Glutamatergic neuron (in vitro differentiated cells): ENCODE measurements around the gene CASKIN2. TPM values are rescaled to one million over a fixed set of nuclear protein-coding genes. Genes with fewer than 3 reads are reported as not detected.
"Not testable (repeated sequence)": the region's sequence is repeated elsewhere in the genome, so short reads cannot be mapped to it uniquely, and the experiment has no call there.

Experiments
- DNase-seq: peaks from one replicate; pipeline ENCODE4 v3.0.0; 2022
- H3K27ac Mint-ChIP-seq: one replicate; pipeline ENCODE4 v1.8.0; 2020; ENCODE audit warnings: mild to moderate bottlenecking, mixed read lengths, inconsistent platforms; ENCODE audit not compliant: unreplicated experiment
- H3K27me3 Mint-ChIP-seq: one replicate; pipeline ENCODE4 v1.8.0; 2020; ENCODE audit warnings: mild to moderate bottlenecking, moderate library complexity, mixed read lengths, inconsistent platforms; ENCODE audit not compliant: unreplicated experiment
- H3K36me3 Mint-ChIP-seq: one replicate; pipeline ENCODE4 v1.8.0; 2020; ENCODE audit warnings: mild to moderate bottlenecking, mixed read lengths, inconsistent platforms; ENCODE audit not compliant: unreplicated experiment
- H3K4me1 Mint-ChIP-seq: one replicate; pipeline ENCODE4 v1.8.0; 2020; ENCODE audit warnings: mild to moderate bottlenecking, low read depth, mixed read lengths, inconsistent platforms; ENCODE audit not compliant: unreplicated experiment
- H3K4me3 Mint-ChIP-seq: one replicate; pipeline ENCODE4 v1.8.0; 2020; ENCODE audit warnings: mild to moderate bottlenecking, mixed read lengths, inconsistent platforms; ENCODE audit not compliant: unreplicated experiment
- H3K9me3 Mint-ChIP-seq: one replicate; pipeline ENCODE4 v1.8.0; 2020; ENCODE audit warnings: mild to moderate bottlenecking, moderate library complexity, mixed read lengths, inconsistent platforms; ENCODE audit not compliant: unreplicated experiment
- total RNA-seq: library from RNA; stranded (reverse); fragmentation: NEBNext Ultra II Directional; extraction: Animal tissue kit (Norgen Biotek cat#: 25700); gene quantifications from one replicate; pipeline ENCODE4 v1.2.1, GENCODE V29; 2021; ENCODE audit not compliant: unreplicated experiment
- TF ChIP-seq, protein P1 (sequence below): fragments of 200-600 bp; sonication (generic); IDR thresholded peaks from one replicate; pipeline ENCODE4 v1.5.0; 2021; ENCODE audit not compliant: partially characterized antibody, unreplicated experiment

CASKIN2 gene
- total RNA-seq, 1 donor from 2014 or later: 22.1 TPM

DNA sequence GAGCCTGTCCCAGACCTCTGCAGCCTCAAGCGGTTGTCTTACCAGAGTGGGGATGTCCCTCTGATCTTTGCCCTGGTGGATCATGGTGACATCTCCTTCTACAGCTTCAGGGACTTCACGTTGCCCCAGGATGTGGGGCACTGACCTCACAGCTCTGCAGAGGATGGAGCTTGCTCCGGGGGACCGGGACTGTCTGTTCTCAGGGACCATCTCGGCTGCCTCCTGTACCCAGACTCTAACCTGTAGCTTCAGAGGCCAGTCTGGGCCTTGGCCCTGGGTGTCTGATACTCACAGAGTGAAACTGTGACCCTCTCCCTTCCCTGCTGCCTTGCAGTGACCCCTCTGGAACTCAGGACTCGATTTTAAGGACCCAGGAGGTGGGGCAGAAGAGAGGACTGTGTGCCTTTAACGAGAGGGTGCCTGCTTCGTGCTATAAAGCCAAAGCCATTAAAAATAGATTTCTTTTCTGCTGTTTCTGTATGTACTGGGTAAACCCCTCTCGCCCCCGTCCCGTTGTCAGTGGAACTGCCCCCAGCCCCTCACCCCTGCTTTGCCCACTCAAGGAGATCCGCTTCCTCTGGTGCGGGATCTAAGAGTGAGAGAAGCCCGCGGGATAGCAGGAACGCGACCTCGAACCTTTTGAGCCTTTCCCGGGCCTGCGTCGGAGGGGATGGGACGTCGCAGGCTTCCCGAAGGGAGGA, 9.1 kb upstream of the CASKIN2 start:
- no peaks in the 10 kb centered on the region for H3K4me1 Mint-ChIP-seq
- no peaks in the 10 kb centered on the region for H3K9me3 Mint-ChIP-seq
- H3K27me3 Mint-ChIP-seq: peaks cover 3% of the 10 kb centered on the region
- H3K4me3 Mint-ChIP-seq: no peak overlapping the region
- no peaks in the 10 kb centered on the region for H3K36me3 Mint-ChIP-seq
- no peak for DNase-seq
- no peak overlapping the region for H3K27ac Mint-ChIP-seq
- TF ChIP-seq, protein P1, sequence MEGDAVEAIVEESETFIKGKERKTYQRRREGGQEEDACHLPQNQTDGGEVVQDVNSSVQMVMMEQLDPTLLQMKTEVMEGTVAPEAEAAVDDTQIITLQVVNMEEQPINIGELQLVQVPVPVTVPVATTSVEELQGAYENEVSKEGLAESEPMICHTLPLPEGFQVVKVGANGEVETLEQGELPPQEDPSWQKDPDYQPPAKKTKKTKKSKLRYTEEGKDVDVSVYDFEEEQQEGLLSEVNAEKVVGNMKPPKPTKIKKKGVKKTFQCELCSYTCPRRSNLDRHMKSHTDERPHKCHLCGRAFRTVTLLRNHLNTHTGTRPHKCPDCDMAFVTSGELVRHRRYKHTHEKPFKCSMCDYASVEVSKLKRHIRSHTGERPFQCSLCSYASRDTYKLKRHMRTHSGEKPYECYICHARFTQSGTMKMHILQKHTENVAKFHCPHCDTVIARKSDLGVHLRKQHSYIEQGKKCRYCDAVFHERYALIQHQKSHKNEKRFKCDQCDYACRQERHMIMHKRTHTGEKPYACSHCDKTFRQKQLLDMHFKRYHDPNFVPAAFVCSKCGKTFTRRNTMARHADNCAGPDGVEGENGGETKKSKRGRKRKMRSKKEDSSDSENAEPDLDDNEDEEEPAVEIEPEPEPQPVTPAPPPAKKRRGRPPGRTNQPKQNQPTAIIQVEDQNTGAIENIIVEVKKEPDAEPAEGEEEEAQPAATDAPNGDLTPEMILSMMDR: no peak

- Mint-ChIP-seq H3K4me3 (no peak overlapping the region), H3K9me3 (peaks cover under 1% of the 10 kb centered on the region), H3K27ac (no peak overlapping the region), H3K4me1 (no peaks in the 10 kb centered on the region), H3K36me3 (no peaks in the 10 kb centered on the region), H3K27me3 (peaks cover 3% of the 10 kb centered on the region)
- no peak for DNase-seq
- TF ChIP-seq, protein P1: no peak
Measured at GRCh38 chr17:75523647-75524046, 8.3 kb upstream of the CASKIN2 start.

GRCh38 chr17:75521951-75522727, 6.8 kb upstream of the CASKIN2 start:
- no peak overlapping the region for H3K4me3 Mint-ChIP-seq
- peaks cover 4% of the 10 kb centered on the region for H3K27me3 Mint-ChIP-seq
- no peaks in the 10 kb centered on the region for H3K4me1 Mint-ChIP-seq
- H3K9me3 Mint-ChIP-seq: peaks cover 8% of the 10 kb centered on the region
- TF ChIP-seq, protein P1: no peak
- H3K27ac Mint-ChIP-seq: no peak overlapping the region
- no peak for DNase-seq
- no peaks in the 10 kb centered on the region for H3K36me3 Mint-ChIP-seq

DNA sequence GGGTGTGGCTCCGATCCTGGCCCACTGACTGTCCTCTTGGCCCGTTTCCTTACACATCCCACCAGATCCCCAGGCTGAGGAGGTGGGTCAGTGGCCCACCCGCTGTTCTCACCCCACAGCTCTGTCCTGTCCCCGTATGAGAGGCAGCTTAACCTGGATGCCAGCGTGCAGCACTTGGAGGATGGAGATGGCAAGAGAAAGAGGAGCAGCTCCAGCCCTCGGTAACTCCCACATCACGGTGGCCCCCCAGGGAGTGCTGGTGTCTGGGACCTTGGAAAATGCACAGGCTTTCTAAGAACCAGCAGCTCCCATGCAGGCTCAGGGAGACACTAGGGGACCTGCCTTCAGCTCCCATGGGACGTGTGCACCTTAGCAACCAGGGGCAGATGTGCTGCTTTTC, 6.0 kb upstream of the CASKIN2 start:
- DNase-seq: no peak
- H3K27ac Mint-ChIP-seq: no peak overlapping the region
- H3K9me3 Mint-ChIP-seq: peaks cover 8% of the 10 kb centered on the region
- no peaks in the 10 kb centered on the region for H3K36me3 Mint-ChIP-seq
- no peak overlapping the region for H3K4me3 Mint-ChIP-seq
- H3K27me3 Mint-ChIP-seq: peaks cover 5% of the 10 kb centered on the region
- H3K4me1 Mint-ChIP-seq: no peaks in the 10 kb centered on the region
- TF ChIP-seq, protein P1: no peak

DNA sequence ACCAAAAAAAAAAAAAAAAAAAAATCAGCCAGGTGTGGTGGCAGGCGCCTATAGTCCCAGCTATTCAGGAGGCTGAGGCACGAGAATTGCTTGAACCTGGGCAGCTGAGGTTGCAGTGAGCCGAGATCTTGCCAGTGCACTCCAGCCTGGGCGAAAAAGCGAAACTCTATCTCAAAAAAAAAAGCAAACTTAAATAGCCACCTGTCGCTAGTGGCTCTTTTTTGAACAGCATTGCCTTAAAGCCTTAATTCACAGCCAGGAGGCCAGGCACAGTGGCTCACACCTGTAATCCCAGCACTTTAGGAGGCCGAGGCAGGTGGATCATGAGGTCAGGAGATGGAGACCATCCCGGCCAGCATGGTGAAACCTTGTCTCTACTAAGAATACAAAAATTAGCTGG, 5.1 kb upstream of the CASKIN2 start:
- not testable (repeated sequence) for H3K27me3 Mint-ChIP-seq, DNase-seq, H3K9me3 Mint-ChIP-seq, H3K36me3 Mint-ChIP-seq, H3K4me3 Mint-ChIP-seq, H3K4me1 Mint-ChIP-seq, H3K27ac Mint-ChIP-seq
